NCI-H1930 (cell line): Measurements from ENCODE around the gene TFB1M.
"Not testable (repeated sequence)": the region's sequence is repeated elsewhere in the genome, so short reads cannot be mapped to it uniquely, and the experiment has no call there.

Experiments used
- DNase-seq, 2 experiments: peaks; one replicate each; lab custom pipeline; 2025; lab: John Stamatoyannopoulos, UW

TFB1M gene

DNA sequence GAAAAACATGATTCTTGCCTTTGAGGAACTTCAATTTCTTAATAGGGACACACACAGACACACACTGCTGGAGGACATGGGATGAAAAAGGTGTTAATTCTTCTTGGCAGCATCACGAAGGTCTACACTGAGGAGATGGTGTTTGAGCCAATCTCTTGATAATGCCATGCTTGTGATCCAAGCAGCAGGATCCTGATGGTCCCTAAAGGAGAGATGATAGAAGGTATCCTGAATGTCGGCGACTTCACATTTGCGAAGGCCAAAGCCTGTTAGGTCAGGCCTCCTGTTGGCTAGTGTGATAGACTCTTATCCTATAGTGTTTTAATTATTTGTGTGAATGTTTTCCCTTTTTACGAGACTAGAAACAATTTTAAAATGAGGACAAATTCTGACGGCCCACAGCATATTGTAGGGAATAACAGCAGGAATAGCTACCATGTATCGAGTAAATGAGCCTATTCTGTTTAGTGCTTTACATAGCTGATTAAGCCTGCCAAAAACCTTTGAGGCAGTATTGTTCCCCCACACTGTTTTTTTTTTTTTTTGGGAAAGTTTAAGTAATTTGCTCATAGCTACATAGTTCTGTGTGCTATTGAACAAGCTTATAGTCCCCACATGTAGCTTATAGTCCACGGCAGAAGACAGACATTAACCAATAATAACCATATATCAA, 15.3 kb upstream of the TFB1M start:
- no peak for DNase-seq

DNA sequence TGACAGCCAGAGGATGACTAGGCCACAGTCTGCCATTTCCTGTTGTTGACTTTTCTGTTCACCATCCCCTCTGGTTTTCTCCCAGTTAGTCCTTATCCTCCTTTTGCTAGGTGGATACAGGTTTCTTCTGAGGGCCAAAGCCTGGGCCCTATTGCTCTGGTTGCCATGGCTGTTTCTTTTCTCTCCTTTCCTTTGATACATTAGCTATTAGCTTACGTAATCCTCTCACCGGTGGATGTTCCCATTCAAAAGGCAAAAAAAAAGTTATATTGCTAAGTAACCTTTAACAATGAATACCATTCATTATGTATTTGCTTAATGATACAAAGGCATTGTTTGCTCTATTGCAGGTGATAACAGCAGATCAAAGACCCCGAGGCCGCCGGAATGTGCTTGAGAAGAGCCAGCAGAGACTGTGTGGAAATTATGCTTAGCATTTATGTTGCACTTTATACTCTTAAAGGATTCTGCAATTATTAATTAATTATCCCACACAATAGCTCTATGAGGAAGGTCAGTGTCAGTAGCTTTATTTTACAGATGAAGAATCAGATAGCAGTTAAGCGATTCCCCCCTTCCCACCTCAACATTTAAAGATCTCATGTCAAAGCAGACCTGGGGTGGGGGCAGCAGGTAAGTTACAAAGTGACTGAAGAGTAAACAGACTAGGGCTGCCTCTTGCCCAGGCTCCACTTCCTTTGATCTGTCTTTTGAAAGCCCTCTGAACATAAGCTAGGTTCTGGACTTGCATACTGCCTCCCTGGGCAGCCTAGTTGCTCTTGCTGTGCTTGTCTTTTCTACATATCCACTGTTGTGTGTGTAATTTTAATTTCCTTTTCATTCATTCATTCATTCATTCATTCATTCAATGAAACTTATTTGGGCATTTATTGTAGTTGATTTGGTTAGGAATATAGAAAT, 14.5 kb upstream of the TFB1M start:
- DNase-seq: no peak

DNA sequence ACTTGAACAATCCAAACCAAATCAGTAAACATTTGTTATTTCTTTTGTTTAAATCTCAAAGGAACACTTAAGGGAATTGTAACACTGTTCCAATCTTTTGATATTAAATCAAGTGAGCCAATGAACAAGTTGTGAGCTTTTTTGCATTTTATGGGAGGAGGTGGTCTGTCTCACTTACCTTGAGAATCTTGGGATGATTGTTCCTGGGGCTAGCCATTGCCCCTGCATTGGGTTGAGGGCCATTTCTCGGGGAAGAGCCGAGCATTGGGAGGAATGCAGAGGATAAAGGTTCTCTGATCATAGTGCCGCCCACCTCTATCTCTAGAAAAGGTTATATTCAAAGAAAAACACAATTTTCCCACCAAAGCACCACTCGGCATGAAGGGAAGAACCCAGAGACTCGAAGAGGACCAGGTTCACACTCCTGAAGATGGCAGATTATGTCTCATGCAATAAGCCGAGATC, 13.8 kb upstream of the TFB1M start:
- DNase-seq: no peak

DNA sequence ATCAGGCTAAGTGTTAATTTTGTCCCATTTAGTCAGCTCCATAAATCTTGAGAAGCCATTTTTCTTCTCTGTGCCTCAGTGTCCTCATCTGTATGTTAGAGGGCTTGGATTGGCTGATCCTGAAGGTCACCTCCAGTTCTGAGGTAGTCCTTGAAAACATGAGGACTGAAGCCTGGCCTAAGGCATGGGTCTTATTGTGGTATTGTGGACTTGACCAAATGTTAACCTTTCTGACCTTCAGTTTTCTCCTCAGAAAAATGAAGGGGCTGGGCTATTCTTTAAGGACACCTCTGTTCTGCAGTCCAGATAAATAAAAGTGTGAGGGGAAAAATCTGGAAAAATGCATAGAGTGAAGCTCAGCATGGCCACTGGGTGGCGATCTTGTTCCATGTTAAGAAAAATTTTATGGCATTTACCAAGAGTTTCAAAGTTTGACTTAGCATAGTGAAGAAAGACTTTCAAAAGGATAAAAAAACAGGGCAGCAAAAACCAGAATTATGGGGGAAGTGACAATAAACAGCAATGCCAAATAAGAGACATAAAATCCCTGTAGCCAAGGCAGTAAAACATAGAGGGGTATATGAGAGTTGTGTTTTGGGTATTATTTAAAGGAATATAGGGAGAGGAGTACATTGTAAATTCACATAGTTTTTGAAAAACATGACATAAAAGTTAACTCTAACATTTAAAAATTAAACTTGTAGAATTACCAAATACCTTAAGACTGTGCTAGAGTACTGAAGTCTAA, 13.2 kb upstream of the TFB1M start:
- peak in 1 of 2 experiments; percentile 35 for DNase-seq

DNA sequence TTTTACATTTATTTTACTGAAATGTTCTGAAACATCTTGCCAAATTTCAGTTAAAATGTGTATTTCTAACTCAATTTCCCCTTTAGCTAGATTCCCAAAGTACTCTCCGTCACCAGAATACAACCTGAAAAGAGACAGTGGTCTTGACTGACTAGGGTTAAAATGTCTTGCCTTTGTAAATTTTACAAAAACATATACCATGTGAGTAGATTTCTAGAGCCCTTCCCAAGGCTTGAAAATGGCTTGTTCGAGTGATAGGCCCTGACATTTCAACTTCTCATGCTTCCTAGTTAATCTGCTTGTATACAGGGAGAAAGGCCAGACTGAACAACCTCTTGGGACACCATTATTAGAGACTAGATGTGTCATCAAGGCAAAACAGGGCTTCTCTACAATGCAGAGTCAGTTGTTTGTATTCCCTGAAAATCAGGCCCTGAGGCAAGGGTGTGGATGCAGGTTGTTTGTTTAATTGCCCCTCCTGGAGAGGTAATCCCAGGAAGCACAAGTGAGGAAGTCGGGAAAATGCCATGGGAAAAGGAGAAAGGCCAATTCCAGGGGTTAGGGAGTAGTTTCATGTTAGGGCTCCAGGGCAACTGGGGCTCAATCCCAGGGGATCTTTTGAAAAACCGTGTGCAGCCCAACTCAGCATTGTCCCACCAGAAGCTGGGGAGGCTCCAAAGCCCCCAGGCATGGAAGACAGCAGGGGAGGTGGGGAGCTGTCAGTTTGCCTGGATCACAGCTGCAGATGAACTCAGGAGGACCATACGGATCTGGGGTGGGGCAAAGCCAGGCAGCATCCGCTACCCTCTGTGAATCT, 11.6 kb upstream of the TFB1M start:
- no peak for DNase-seq

DNA sequence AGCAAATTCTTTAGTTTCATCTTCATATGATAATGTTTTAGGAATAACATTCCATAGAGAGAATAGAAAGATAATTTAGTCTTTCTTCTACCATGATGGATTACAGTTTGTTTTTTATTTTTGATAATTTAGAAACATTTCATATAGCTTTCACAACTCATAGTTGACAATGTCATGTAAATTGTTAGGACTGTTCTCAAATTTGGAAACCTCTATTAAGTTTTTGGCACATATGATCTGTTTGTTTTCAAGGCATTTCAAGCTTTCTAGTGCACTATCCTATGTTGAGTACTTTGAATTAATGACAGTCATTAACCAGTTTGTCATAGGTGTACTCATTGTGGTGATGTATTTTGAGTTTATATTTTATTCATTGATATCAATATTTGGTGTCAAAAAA, 10.7 kb upstream of the TFB1M start:
- DNase-seq: no peak

DNA sequence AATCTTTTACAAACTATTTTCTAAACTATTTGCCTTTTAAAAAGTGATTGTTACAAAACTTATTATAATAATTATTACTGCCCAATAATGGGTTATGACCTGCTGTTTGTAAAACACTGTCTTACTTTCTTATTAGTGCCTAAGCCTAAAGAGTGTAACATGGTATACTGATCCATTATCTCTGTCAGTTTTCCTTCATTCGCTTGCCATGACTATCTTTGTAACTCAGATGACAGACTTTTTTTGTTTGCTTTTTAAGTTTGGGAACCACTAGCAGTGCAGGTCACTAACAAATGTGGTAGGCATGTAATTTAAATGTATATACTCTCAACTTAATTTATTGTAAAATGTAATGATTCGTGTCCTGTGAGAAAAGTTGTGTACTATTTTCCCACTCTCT, 9.9 kb upstream of the TFB1M start:
- no peak for DNase-seq

DNA sequence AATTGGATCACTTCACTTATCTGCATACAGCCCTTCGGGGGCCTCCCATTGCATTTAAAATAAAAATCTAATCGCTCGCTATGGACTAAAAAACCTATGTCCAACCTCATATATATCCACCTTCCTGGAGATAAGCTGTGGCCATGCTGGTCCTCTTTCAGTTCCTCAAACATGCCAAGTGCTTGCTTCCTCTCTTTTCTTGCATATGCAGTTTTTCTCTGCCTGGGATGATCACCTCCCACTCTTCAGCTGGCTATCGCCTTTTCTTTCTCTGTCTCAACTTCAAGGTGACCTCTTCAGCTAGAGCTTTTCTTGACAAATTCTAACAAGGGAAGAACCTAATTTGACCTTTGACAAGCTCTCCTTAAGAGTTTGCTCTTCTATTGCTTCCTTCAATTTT, 5.6 kb upstream of the TFB1M start:
- DNase-seq: no peak

DNA sequence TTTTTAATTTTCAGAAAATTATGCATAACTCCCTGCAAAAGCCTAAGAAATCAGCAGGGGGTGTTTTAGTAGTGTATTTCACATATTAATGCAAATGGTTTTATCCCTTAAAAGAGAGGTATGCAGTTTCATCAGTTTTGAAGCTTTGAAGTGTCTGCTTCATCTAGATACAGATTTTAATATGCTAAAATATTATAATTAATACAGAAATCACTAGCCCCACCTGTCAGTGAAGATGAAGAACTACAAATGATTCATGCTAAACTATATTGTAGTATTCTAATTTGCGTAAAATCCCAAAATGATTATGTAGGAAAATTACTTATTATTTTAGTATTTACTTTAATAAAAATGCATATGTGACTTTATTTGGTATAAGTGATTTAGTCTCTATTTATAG, 2.9 kb upstream of the TFB1M start:
- no peak for DNase-seq

DNA sequence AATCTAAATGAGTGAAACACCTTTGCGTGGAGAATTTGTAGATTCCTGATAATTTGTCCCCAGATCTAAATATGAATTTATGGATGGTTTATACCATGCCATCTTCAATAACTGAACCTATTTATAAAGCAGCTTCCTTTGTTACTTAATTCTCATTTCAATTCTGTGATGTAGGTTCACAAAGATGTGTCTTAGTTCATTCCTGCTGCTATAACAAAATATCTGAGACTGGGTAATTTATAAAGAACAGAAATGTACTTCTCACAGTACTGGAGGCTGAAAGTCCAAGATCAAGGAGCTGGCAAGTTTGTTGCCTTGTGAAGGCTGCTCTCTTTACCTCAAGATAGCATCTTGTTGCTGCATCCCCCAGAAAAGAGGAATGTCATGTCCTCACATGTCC, 2.1 kb upstream of the TFB1M start:
- no peak for DNase-seq

DNA sequence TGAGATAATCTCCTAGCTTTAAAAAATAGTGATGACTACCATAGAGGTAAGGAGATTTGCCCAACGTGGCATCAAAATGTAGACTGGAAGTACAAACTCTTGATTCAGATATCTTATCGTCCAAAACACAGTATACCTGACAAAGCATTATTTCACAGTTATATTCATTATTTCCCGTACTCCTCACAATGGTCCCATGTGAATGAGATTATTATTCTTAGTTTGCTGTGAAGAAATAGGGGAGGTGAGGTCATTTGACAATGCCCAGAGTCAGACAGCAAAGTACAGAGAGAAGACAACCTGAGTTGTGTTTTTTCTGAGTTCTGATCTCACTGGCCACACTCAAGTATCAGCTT, 1.2 kb upstream of the TFB1M start:
- no peak for DNase-seq

DNA sequence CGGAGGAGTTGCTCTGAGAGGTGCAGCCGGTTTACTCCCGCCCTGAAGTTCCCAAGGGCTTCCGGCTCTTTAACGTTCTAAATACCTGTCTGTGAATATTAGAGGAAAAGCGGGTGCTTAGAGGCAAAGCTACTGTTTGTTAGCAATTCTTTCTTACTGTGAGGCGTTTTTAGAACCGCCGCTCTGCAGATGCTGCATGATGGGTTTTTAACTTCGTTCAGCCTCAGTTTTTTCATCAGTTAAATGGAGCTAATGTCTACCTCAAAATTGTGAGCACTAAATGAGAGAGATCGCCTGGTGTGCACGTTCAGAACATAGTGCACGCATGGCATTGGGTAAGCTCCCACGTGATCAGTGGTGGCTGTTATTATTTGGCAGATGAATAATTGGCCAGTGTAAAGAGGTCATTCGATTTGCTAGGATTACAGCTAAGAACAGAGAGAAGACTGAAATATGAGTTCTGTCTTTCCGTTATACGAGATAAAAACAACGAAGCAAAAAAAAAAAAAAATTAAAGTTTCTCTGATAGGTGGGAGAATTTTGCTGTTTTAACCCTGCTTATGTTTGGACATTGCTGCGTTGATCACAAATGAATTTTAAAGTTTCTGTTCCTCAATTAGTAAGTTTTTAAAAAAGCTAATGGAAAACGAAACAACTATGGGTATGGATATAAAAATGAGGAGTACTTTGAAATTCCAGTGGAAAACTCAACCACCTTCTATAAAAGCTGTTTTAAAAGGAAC, 660 bp upstream of the TFB1M start:
- DNase-seq: peak in 1 of 2 experiments; percentile 24

DNA sequence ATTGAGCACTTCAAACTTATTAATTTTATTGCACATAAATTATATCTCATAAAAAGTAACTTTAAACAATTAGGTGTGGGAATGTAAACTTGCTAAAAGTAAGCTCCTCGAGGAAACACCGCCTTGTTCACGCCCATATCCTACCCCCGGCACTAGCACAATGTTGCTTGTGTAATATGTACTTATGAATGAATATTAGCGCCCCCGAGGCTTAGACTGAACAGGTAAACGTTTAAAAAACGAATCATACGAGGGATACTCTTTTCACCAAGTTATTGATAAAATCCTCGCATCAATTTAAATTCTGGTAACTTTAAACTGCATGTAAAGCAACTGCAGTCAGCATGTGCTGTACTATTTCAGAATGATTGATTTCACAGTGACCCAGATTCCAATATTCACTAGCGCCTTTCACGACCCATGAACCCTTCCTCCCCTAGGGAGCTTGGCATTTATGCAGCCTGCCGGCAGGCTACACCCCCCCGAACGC, 637 bp downstream of the TFB1M start:
- no peak for DNase-seq

DNA sequence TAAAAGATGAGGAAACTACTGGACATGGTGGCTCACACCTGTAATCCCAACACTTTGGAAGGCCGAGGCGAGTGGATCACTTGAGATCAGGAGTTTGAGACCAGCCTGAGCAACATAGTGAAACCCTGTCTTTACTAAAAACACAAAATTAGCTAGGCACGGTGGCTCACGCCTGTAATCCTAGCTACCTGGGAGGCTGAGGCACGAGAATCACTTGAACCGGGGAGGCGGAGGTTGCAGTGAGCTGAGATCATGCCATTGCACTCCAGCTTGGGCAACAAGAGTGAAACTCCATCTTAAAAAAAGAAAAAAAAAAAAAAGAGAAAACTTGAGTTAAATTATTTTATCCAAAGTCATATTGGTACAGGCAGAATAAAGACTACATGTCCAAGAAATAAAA, 1.3 kb downstream of the TFB1M start:
- not testable (repeated sequence) for DNase-seq

DNA sequence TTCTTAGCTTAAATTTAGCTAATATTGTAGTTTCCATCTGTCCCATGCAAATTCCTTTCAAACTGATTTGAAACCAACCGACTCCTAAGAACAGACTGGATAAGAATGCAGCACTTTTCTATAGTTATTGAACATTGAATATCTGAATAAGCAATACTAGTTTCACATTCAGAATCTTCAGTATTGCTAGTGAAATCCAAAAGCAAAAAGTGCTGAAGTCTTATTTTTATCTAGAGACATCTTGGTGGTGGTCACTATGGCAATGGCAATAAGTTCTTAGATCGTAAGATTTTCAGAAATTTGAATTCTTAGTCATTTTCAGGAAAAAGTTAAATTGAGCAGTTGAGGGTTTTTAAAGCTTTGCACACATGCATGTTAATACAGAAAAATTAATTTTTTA, 2.7 kb downstream of the TFB1M start:
- DNase-seq: no peak

DNA sequence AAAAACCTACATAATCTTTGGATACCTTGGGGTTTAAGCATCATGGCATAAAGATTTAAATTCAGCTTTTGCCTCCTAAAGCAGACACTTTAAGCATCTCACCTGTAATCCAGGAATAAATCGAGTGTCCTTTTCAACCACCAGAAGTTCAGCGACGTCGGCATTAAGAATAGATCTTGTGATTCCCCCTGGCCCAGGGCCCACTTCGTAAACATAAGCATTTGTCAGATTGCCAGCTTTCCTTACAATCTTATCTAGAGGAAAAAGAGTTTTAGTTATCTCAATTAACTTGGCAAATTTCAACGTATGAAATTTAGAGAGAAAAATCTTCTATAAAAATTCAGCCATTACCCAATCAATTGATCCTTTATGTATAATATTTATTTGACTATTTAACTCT, 3.2 kb downstream of the TFB1M start:
- no peak for DNase-seq

DNA sequence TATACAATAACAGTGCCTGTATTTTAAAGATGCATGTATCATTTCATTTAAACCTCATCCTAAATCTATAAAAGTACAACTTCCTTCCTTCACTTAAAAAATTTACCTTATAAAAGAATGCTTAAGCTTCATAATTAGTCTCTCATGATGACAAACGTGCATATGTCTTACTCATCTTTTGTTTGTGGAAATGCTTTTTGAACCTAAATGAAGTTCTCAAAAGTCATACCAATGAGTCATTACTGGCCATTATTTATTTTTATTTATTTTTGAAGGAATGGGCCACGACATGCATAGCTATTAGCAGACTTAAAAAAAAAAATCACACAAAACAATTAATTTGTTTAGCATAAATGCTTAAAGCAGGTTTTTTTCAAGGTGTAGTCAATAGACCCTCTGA, 3.7 kb downstream of the TFB1M start:
- no peak for DNase-seq

DNA sequence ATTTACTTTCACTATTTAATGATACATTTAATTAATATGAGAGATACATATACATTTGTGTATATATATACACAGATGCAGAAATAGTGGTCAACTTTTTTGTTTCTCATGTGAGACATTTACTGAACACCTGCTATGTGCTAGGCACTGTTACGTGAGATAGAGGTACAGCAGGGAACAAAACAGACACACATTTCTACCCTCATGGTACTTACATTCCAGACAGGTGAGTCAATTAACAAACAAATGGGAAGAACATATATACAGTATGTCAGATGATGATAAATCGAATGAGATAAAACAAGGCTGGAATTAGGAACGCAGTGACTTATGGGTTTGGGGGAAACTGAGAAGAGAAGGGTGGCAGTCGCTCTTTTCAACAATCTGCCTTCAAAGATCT, 5.1 kb downstream of the TFB1M start:
- no peak for DNase-seq

DNA sequence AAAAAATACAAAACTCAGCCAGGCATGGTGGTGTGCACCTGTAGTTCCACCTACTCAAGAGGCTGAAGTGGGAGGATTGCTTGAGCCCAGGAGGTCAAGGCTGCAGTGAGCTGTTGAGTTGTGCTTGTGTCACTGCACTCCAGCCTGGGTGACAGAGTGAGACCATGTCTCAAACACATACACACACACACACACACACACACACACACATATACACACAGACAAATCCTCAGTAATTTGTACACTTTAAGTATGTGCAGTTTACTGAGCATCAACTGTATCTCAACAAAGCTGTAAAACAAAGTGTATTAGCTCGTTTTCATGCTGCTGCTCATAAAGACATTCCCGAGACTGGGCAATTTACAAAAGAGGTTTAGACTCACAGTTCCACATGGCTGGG, 7.3 kb downstream of the TFB1M start:
- no peak for DNase-seq

DNA sequence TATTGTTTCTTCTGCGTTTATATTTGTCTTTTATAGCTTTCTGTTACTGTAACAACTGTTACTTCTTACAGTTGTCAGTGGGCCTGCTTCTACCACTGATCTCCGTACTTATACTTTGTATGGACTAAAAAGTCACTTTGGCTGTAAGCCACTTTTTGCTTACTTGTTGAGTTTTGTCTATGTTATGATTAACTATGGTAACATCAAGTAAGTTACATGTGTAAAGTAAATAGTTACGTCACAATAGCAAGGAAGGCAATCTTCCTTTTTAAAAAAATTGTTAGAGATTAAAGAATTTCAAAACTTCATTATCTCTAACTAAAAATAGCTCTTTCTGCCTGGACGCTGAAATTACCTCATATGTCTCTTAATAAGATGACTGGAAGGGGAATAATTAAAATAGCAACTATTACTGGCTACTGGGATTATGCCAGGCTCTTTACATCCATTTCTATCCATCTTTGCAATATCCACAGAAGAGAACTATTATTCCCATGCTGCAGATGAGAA, 10.9 kb downstream of the TFB1M start:
- no peak for DNase-seq

DNA sequence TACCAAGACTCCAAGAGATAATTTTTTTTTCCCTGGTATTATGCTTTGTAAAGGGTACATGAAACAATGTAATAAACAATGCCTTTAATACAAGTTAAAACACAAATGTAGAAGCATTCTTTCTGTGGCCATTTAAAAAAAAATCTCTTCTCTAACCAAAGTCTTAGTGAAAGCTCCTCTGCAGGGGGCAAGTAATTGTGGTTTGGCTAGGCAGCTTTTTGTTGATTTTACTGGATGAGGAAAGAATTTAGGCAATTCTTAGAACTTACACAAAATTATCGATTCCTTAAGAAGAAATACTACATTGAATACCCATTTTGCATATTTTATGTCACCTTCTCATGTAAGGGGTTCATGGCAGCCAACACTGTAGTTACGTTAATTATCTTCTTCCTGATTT, 12.4 kb downstream of the TFB1M start:
- DNase-seq: no peak
